ENCODE results near the gene RNF121. TPM values are rescaled to one million over a fixed set of nuclear protein-coding genes. Genes with fewer than 3 reads are reported as not detected.

The RNF121 gene
- total RNA-seq, 1 donor from 2014 or later = 32.5 TPM

GRCh38 chr11:71977743-71978418, 49.0 kb downstream of the RNF121 start:
- intact Hi-C loops (cut with DNase I) = no loop called here

DNA sequence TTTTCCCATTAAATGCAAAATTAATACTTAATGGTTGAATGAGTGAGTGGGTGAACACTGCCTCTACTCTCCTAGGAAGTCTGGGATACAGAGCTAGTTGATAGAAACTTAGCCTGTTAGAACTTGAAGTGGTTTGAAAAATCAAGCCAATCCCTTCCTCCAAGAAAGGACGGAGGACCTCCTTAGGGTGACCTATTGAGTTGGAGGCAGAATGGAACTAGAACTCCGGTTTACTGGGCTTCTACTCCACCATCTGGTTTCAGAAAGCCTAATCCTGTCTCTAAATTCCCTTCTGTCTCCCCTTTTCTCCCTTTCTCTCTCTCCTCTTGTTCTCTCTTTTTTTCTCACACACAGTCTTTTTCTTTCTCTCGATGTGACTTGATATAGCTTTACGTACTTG, 50.2 kb downstream of the RNF121 start:
- DNase-seq (ENCODE audit: low spot score) (no peak), ATAC-seq (no peak)
- intact Hi-C loops (cut with DNase I) = no loop called here

More at GRCh38 chr11:71977743-71978418, 49.0 kb downstream of the RNF121 start:
- DNase-seq (ENCODE audit: low spot score) (no peak), ATAC-seq (peak; percentile 74)

- intact Hi-C loops (cut with DNase I) = no loop called here
- DNase-seq (ENCODE audit: low spot score) (no peak), ATAC-seq (no peak)
These were observed 50.8 kb downstream of the RNF121 start for GRCh38 chr11:71979602-71980001.

- DNase-seq (ENCODE audit: low spot score) = no peak
- intact Hi-C loops (cut with DNase I) = no loop called here
- no peak for ATAC-seq
These were observed 57.3 kb downstream of the RNF121 start for GRCh38 chr11:71986131-71986530.

DNA sequence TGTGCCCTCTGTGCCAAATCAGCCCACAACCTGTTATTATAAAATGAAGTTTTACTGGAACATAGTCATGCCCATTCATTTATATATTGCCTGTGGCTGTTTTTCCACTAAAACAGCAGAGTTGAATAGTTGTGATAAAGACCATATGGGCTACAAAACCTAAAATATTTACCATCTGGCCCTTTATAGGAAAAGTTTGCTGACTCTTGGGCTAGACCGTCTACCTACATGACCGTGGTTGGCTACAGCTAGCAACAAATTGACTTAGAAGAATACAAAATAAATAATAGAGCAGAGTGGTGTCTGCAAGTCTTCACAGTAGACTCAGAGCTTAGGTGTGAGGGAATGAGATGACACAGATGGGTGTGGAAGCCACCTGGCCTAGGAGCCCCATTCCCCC, 58.7 kb downstream of the RNF121 start:
- ATAC-seq (no peak), DNase-seq (ENCODE audit: low spot score) (no peak)
- intact Hi-C loops (cut with DNase I) = no loop called here

- intact Hi-C loops (cut with DNase I) = no loop called here
- ATAC-seq (peak; percentile 70), DNase-seq (ENCODE audit: low spot score) (no peak)
These were observed 59.2 kb downstream of the RNF121 start for GRCh38 chr11:71988050-71988449.

DNA sequence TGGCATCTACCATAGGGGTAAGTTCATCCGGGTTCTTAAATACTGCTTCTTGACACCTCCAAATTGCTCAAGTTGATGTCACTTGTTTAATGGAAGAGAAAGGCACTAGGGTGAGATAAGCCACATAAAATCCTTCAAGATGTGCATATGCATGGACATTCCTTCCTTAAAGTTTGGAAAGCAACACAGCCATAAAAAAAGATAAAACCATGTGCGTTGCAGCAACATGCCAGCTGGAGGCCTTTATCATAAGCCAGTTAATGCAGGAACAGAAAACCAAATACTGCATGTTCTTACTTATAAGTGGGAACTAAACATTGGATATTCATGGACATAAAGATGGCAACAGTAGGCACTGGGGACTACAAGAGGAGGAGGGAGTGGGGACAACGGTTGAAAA, 61.9 kb downstream of the RNF121 start:
- no peak for DNase-seq (ENCODE audit: low spot score)
- ATAC-seq = no peak
- intact Hi-C loops (cut with DNase I) = no loop called here

DNA sequence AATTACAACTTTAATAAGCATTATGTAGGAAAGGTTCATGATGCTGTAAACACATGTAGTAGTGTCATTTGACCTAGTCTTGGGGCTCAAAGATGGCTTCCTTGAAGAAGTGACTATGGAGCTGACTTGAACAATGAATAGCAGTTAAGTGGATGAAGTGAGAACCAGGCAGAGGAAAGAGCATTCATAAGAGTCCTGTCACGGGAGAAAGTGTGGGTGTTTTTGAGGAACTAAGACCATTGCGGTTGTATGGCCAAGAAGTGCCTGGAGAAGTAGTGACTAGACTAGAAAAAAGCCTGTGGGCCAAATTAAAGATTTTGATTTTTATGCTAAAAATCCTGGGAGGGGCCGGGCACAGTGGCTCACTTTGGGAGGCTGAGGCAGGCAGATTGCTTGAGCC, 62.6 kb downstream of the RNF121 start:
- ATAC-seq = peak; percentile 64

GRCh38 chr11:71992136-71992730, 63.4 kb downstream of the RNF121 start:
- DNase-seq (ENCODE audit: low spot score) (no peak), ATAC-seq (no peak)
- intact Hi-C loops (cut with DNase I) = no loop called here

More for the DNA sequence above, 62.6 kb downstream of the RNF121 start:
- intact Hi-C loops (cut with DNase I) = no loop called here
- no peak for DNase-seq (ENCODE audit: low spot score)

DNA sequence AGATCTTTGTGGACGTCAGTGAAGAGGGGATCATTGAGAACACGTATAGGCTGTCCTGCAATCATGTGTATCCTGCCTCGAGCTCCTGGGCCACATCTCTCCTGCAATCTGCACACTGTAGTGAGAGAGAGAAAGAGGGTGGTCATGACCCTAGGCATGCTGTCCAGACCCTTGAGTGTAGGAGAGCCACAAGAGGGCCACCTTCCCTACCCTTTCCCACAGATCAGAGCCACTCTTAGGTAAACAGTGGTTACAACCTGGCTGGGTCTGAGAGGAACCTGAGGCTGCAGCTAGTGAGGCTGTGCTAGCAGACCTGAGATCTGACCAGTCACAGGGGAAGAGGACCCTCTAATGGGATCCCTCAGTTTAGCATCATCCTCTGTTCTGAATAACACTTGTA, 65.9 kb downstream of the RNF121 start:
- intact Hi-C loops (cut with DNase I) = no loop called here
- ATAC-seq = no peak
- DNase-seq (ENCODE audit: low spot score) = no peak

- DNase-seq (ENCODE audit: low spot score) (no peak), ATAC-seq (no peak)
- intact Hi-C loops (cut with DNase I) = no loop called here
These were observed 67.0 kb downstream of the RNF121 start for GRCh38 chr11:71995726-71996291.

GRCh38 chr11:71996517-71996916, 67.7 kb downstream of the RNF121 start:
- intact Hi-C loops (cut with DNase I) = no loop called here
- no peak for DNase-seq (ENCODE audit: low spot score)
- no peak for ATAC-seq

DNA sequence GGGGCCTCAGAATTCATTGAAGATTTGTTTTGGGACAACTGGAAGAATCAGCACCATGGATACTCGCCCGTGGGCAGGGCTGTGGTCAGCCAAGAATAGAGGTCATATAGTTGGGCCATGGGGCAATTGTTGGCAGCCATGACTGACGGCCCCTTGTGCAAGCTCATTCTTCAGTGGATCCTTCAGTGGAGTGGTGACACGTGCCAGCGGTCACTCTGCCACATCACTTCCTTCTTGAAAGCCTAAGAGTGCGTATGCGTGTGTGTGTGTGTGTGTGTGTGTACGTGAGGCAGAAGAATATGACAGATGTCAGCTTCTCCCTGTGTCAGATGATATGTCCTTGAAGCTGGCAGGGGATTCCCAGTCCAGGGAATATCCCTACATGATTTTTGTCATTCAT, 68.1 kb downstream of the RNF121 start:
- intact Hi-C loops (cut with DNase I) = no loop called here
- no peak for ATAC-seq
- DNase-seq (ENCODE audit: low spot score) = no peak

DNA sequence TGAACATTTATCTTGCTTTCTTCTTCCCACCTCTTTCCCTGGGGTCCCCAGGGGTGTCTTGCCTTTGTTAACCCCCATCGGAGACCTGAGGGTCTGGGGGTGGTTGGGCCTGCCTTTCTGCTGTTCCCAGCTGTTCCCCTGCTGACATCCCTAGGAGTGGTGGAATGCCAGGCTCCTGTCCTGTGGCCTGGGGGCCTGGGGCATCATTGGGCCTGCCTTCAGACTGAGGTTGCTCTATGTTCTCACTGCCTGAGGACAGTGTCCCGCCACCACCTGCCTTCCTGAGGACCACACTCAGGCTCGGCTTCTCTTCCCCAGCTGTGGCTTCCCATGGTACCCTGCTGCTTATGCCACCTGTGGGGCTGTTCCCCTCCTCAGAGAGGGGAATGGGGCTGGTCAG, 68.7 kb downstream of the RNF121 start:
- ATAC-seq (no peak), DNase-seq (ENCODE audit: low spot score) (no peak)
- intact Hi-C loops (cut with DNase I) = no loop called here

- ATAC-seq (no peak), DNase-seq (ENCODE audit: low spot score) (no peak)
- intact Hi-C loops (cut with DNase I) = no loop called here
These were observed 69.2 kb downstream of the RNF121 start for GRCh38 chr11:71998061-71998460.

DNA sequence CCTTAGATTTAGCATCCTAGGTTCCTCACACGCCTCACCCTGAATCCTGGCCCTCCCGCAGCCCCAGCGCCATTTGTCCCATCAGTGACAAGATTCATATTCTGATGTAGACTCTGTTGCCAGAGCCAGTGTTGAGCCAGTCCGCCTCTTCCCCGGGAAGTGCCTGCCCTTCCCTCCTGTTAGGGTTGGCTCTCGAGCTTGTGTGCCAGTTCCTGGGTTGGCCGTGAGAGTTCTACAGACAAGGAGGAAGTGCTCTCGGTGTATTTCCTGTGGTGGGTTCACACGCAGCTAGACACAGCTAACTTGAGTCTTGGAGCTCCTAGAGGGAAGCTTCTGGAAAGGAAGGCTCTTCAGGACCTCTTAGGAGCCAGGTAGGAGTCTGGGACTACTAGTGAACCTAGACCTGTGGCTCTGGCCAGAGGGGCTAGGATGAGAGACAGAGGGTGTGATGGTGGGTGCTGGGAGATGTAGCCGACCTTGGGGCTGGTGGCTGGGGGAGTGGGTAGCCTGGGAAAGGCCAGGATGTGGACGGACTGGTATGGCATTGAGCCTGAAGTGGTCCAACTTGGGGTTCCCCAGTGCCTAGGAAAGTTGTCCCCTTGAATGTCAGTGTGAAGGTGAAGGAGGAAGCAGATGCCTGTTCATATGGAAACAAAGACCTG, 69.9 kb downstream of the RNF121 start, which contains the start of gene IL18BP:
Gene IL18BP, plus strand, starts transcription at position 261 of the 662 bp plus-strand sequence. CDS start 1,076 bp downstream, outside the sequence.
- no peak for DNase-seq (ENCODE audit: low spot score)
- intact Hi-C loops (cut with DNase I) = no loop called here
- peak; percentile 17 for ATAC-seq

- intact Hi-C loops (cut with DNase I) = no loop called here
- DNase-seq (ENCODE audit: low spot score) = no peak
- peak; percentile 62 for ATAC-seq
These were observed 70.5 kb downstream of the RNF121 start for GRCh38 chr11:71999362-71999761.

DNA sequence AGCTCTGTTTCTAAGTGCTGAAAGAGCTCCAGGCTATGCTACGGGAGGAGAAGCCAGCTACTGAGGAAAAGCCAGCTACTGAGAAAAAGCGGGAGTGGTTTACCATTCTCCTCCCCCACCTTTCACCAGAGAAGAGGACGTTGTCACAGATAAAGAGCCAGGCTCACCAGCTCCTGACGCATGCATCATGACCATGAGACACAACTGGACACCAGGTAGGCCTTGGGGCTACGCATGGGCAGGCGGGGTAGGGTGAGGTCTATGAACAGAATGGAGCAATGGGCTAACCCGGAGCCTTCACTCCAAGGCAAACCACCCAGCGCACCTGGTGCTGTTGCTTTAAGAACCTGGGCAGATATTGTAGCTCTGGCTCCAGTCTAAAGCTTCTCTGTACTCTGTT, 71.0 kb downstream of the RNF121 start:
- DNase-seq (ENCODE audit: low spot score) (no peak), ATAC-seq (no peak)
- intact Hi-C loops (cut with DNase I) = no loop called here

- intact Hi-C loops (cut with DNase I) = no loop called here
- ATAC-seq = no peak
- DNase-seq (ENCODE audit: low spot score) = no peak
These were observed 71.5 kb downstream of the RNF121 start for GRCh38 chr11:72000202-72000867.
